ENCODE measurements around the gene NRXN3.

NRXN3 gene

DNA sequence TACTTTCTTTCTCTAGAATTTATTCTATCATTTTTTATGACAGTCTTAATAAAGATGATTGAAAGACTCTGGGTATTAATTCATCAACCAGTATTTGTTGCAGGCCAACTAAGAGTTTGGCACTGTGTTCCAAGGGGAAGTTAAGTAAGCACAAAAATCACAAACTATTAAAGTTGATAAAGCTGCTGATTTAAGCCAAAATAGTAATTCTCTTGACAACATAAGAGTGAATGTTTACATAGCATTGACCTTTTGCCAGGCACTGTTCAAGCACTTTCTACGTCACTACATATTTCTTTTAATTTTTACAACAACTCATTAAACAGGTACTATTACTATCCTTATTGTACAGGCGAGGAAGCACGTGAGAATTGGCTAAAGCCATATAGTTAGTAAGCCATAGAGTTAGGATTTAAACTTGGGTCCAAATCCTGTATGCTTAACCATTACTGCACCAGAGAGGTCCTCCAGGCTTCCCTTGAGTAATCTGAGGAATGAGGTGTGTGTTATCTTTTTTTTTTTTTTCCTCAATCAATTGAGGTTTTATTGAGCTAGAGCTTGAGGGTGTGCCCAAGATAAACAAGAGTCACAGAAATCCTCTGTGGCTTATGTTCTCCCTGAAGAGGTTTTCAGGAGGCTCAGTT is 1031.5 kb downstream of the NRXN3 start:
- DNase-seq (ENCODE audit: low read depth, low spot score) = peak; percentile 15

DNA sequence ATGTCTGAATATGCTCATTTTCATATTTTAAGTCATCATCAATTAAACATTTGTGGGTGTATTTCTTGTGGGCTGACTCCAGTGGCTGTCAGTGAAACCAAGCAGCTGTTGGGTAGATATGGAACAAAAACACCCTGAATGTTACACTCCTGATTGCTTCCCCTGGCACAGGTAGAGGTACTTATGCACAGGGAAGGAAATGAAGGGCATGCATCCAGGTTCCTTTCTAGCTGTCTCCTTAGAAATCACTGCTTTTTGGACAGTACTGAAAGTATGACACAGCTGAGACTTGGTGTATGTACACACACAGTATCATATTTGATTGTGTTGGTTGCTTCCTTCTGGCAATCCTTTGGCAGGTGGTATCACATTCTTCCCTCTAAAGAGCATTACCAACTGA is 1034.4 kb downstream of the NRXN3 start:
- no peak for DNase-seq (ENCODE audit: low read depth, low spot score)

DNA sequence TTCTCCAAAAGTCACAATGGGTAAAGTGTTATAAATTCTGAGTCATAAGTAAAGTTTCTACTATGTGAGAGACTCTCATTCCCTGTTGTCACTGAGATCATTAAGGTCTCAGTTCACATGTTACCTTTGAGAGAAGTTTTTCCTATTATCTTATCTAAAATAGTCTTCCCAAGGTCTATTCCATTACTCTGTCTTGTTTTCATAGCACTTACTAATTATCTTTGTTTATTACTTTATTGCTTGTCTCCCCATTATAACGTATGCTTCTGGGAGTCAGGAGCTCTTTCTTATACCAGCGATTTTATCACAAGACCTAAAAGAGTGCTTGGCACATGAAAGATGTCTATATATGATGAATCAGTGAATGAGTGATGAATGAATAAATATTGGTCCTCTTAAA is 1039.2 kb downstream of the NRXN3 start:
- no peak for DNase-seq (ENCODE audit: low read depth, low spot score)

- DNase-seq (ENCODE audit: low read depth, low spot score) = peak; percentile 11
These were observed 1055.6 kb downstream of the NRXN3 start for GRCh38 chr14:79225815-79226214.

DNA sequence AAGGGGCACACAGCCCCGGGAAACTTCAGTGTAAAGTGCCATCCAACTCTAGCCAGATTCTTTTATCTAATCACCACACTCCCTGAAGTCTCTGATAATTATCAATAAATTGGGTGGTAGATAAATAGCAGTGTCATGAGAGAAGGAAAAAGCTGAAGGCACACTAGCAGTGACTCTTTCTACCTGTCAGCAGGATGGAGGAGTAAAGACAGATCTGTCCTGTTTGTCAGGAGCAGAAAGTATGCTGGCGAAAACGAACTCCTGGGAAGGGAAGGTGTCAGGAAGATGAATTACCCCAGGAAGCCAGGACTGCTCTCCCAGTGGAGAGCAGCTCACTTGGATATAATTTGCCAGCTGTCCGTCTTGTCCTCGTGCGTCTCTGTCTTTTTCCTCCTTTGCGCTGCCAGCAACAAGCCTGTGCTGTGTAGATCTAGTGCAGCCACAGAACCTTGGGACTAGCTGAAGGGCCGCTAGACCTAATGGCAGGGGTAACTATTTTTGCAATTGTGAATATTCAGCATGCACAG is 1059.3 kb downstream of the NRXN3 start:
- no peak for DNase-seq (ENCODE audit: low read depth, low spot score)

GRCh38 chr14:79242666-79243065 is 1072.5 kb downstream of the NRXN3 start:
- no peak for DNase-seq (ENCODE audit: low read depth, low spot score)

- DNase-seq (ENCODE audit: low read depth, low spot score) = peak; percentile 23
These were observed 1076.0 kb downstream of the NRXN3 start for GRCh38 chr14:79246173-79246572.

DNA sequence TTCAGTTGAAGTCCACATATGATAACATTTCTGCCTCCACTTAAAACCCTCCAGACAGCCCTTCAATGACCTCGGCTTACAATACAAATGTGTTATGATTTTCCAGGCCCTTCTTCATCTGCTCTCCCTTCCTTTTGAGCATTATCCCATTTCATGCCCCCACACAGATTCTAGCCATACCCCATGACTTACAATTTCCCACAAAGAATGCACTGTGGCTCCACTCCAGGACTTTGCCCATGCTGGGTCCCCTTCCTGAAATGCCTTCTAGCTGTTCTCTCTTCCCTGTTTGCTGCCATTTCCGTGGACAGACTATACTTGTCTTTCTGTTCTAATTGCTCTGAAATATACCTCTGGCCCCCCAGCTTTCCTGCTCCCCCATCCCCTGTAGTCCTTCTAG is 1078.0 kb downstream of the NRXN3 start:
- DNase-seq (ENCODE audit: low read depth, low spot score) = peak; percentile 57

DNA sequence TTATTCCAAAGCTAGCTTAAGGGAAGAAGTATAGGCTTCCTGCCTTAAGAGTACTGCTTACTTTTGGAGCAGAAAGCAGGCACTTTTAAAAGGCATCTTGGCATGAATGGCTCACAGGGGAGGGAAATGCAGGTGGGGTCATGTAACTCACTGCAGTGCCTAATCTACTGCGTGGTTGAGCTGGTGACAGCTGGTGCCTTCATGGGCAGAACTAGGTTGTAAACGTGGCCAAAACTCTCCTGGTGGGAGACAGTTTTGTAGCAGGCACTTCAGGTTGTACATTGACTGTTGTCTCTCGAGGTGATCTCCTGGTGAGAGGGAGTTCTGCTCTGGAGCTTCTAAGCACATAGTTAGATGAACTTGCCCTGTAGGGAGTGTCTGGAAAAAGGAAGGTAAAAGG is 1078.6 kb downstream of the NRXN3 start:
- no peak for DNase-seq (ENCODE audit: low read depth, low spot score)

DNA sequence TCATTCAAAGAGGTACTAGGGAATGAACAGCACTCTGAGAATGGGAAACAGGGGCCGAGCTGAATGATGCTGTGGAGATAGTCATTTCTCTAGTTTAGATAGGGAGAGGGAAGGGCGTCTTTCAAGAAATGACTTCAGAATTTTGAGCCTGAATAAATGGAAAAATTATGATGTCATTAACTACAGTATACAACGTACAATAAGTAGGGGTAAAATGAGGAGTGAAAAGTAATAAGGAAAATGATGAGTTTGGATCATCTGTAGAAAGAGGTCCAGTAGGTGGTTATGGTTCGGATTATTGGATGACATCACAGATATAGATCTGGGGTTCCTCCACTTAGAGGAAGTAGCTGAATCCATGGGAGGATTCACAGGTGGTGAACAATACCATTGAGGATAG is 1081.1 kb downstream of the NRXN3 start:
- no peak for DNase-seq (ENCODE audit: low read depth, low spot score)

DNA sequence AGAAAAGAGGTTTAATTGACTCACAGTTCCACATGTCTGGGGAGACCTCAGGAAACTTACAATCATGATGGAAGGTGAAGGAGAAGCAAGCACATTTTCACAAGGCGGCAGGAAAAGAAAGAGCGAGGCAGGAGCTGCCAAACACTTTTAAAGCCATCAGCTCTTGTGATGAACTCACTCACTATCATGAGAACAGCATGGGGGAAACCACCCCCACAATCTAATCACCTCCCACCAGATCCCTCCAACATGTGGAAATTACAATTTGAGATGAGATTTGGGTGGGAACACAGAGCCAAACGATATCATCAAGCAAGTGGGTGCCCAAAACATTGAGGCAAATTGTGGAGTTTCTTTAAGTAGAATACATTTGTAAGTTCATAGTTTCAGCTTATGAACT is 1083.4 kb downstream of the NRXN3 start:
- no peak for DNase-seq (ENCODE audit: low read depth, low spot score)

- DNase-seq (ENCODE audit: low read depth, low spot score) = peak; percentile 75
These were observed 1084.0 kb downstream of the NRXN3 start for GRCh38 chr14:79254069-79254775.

GRCh38 chr14:79256380-79256779 is 1086.2 kb downstream of the NRXN3 start:
- DNase-seq (ENCODE audit: low read depth, low spot score) = no peak

GRCh38 chr14:79260406-79260805 is 1090.2 kb downstream of the NRXN3 start:
- DNase-seq (ENCODE audit: low read depth, low spot score) = no peak

- DNase-seq (ENCODE audit: low read depth, low spot score) = no peak
These were observed 1095.3 kb downstream of the NRXN3 start for GRCh38 chr14:79265366-79265946.

GRCh38 chr14:79270361-79270760 is 1100.2 kb downstream of the NRXN3 start:
- DNase-seq (ENCODE audit: low read depth, low spot score) = no peak

GRCh38 chr14:79271122-79271521 is 1100.9 kb downstream of the NRXN3 start:
- DNase-seq (ENCODE audit: low read depth, low spot score) = no peak

DNA sequence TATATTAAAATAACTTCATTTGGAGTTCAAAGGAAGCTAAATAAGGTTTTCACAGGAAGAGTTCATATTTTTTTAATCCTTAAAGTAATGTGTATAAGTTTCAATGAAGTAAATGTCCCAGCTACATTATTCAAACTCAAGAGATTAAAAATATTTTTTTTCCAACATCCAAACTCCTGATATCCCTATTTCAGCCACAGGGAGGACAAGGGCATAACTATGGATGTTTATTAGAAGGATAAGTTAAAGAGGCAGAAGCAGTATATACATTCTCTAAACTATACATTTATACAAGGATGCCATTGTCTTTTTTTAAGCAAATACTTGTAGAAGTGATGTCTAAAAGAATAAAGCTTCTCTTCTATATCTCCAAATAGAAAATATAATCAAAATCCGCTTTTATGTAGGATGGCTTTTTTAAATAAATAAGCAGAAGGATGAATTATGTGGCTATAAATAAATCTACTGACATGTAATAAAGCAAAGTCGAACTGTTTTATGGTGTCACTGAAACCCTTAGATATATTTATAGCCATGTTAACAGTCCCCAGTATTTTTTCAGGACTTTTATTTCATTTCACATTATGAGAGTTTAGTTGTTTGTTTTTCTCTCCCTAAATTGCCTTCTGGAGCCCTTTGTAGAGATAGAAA is 1104.6 kb downstream of the NRXN3 start:
- no peak for DNase-seq (ENCODE audit: low read depth, low spot score)

GRCh38 chr14:79275292-79275655 is 1105.1 kb downstream of the NRXN3 start:
- DNase-seq (ENCODE audit: low read depth, low spot score) = no peak

DNA sequence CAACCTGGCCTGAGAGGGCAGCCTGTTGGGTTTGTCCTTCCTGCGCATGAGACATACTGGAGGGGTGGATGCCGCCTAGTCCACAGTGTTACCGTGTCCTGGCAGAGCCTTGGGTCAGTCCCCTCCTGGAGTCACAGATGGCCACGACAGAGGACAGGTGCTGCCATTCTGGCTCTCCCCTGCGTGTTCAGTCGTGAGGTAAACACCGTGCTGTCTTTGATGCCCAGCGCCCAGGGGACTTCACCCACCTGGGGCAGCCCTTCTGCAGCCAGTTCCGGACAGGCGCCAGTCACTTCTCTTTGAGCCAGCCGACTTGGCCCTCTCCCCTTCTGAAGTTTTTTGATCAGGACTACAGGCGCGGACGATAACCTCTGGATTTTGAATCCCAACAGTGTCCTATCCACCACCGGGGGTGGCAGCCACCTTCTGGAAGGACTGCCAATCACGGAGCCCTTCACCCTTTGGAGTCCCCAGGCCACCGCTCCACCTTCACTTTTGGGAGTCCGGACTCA is 1108.2 kb downstream of the NRXN3 start:
- no peak for DNase-seq (ENCODE audit: low read depth, low spot score)

- peak; percentile 96 for DNase-seq (ENCODE audit: low read depth, low spot score)
These were observed 1108.8 kb downstream of the NRXN3 start for GRCh38 chr14:79278798-79279644.

Measured in astrocyte of the hippocampus (primary cell).